ENCODE results near the gene SELENOO. TPM values are rescaled to one million over a fixed set of nuclear protein-coding genes. Genes with fewer than 3 reads are reported as not detected.

The SELENOO gene
- total RNA-seq, 1 donor from 2014 or later, result 24.7 TPM

GRCh38 chr22:50183141-50183971 lies 17.5 kb upstream of the SELENOO start:
- no peak for DNase-seq (ENCODE audit: low spot score, unreplicated experiment)
- no peak overlapping the region for H3K27ac Mint-ChIP-seq
- H3K4me1 Mint-ChIP-seq (ENCODE audit: low read depth), result peaks cover 4% of the 10 kb centered on the region
- no peaks in the 10 kb centered on the region for H3K9me3 Mint-ChIP-seq (ENCODE audit: low read depth)
- TF ChIP-seq CTCF (IDR thresholded peaks at IDR 0.05; ENCODE audit: unreplicated experiment), result no peak
- H3K36me3 Mint-ChIP-seq (ENCODE audit: insufficient read depth), result peaks cover 2% of the 10 kb centered on the region
- H3K27me3 Mint-ChIP-seq, result peaks cover 5% of the 10 kb centered on the region
- no peak overlapping the region for H3K4me3 Mint-ChIP-seq (ENCODE audit: low read depth)

GRCh38 chr22:50184004-50184901 lies 16.6 kb upstream of the SELENOO start:
- H3K4me3 Mint-ChIP-seq (ENCODE audit: low read depth), result peak overlapping the region; percentile 42
- H3K27ac Mint-ChIP-seq, result no peak overlapping the region
- H3K4me1 Mint-ChIP-seq (ENCODE audit: low read depth), result peaks cover 4% of the 10 kb centered on the region
- peaks cover 5% of the 10 kb centered on the region for H3K27me3 Mint-ChIP-seq
- no peaks in the 10 kb centered on the region for H3K9me3 Mint-ChIP-seq (ENCODE audit: low read depth)
- DNase-seq (ENCODE audit: low spot score, unreplicated experiment), result no peak
- peaks cover 2% of the 10 kb centered on the region for H3K36me3 Mint-ChIP-seq (ENCODE audit: insufficient read depth)
- peak; percentile 11 for TF ChIP-seq CTCF (IDR thresholded peaks at IDR 0.05; ENCODE audit: unreplicated experiment)

GRCh38 chr22:50184902-50185374 lies 15.9 kb upstream of the SELENOO start:
- TF ChIP-seq CTCF (IDR thresholded peaks at IDR 0.05; ENCODE audit: unreplicated experiment), result no peak
- Mint-ChIP-seq H3K27ac (no peak overlapping the region), H3K27me3 (peaks cover 5% of the 10 kb centered on the region), H3K9me3 (ENCODE audit: low read depth) (no peaks in the 10 kb centered on the region), H3K36me3 (ENCODE audit: insufficient read depth) (no peaks in the 10 kb centered on the region), H3K4me1 (ENCODE audit: low read depth) (peaks cover 3% of the 10 kb centered on the region), H3K4me3 (ENCODE audit: low read depth) (no peak overlapping the region)
- no peak for DNase-seq (ENCODE audit: low spot score, unreplicated experiment)

- Mint-ChIP-seq H3K27ac (peak within 1 kb of the TSS; percentile 90), H3K4me3 (ENCODE audit: low read depth) (peak within 1 kb of the TSS; percentile 90), H3K36me3 (ENCODE audit: insufficient read depth) (no peaks in the 10 kb centered on the region)
Observed at GRCh38 chr22:50185375-50186087, 15.3 kb upstream of the SELENOO start, which contains the start of gene TRABD. TSS of gene TRABD (plus strand) at chr22:50185913. CDS start at chr22:50193061, 7,148 bp downstream.

More at GRCh38 chr22:50185375-50186087, 15.3 kb upstream of the SELENOO start, which contains the start of gene TRABD:
- Mint-ChIP-seq H3K4me1 (ENCODE audit: low read depth) (peaks cover 3% of the 10 kb centered on the region), H3K27me3 (peaks cover 5% of the 10 kb centered on the region), H3K9me3 (ENCODE audit: low read depth) (no peaks in the 10 kb centered on the region)
- TF ChIP-seq CTCF (IDR thresholded peaks at IDR 0.05; ENCODE audit: unreplicated experiment), result no peak
- peak; percentile 80 for DNase-seq (ENCODE audit: low spot score, unreplicated experiment)

Measured in progenitor cell of endocrine pancreas (in vitro differentiated cells).